SKM-1 treated with dmso at 0.1 percent for 144 hours (cell line): ENCODE data around the gene STRA6.

Source experiments
- DNase-seq: peaks from one replicate; lab custom pipeline; 2025; ENCODE audit not compliant: unreplicated experiment; lab: John Stamatoyannopoulos, UW

STRA6 gene

DNA sequence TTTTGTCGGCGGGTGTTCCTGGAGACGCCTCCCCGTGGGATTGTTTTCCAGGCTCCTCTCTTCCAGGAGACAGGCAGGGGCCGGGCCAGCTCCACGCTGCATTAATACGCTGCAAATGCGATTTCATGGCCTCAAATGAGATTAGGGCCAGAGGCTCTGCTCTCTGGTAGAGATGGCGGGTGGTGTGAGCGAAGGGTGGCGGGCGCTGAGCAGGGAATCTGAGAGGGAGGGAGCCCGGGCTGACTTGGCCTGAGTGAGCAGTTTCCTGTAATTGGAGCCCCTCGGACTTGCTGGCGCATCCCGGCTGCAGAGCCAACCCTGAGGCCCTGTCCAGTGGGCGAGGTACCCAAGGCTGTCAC is 26.1 kb upstream of the STRA6 start:
- no peak for DNase-seq

- DNase-seq = no peak
Measured at GRCh38 chr15:74227968-74228722, 25.6 kb upstream of the STRA6 start.

DNA sequence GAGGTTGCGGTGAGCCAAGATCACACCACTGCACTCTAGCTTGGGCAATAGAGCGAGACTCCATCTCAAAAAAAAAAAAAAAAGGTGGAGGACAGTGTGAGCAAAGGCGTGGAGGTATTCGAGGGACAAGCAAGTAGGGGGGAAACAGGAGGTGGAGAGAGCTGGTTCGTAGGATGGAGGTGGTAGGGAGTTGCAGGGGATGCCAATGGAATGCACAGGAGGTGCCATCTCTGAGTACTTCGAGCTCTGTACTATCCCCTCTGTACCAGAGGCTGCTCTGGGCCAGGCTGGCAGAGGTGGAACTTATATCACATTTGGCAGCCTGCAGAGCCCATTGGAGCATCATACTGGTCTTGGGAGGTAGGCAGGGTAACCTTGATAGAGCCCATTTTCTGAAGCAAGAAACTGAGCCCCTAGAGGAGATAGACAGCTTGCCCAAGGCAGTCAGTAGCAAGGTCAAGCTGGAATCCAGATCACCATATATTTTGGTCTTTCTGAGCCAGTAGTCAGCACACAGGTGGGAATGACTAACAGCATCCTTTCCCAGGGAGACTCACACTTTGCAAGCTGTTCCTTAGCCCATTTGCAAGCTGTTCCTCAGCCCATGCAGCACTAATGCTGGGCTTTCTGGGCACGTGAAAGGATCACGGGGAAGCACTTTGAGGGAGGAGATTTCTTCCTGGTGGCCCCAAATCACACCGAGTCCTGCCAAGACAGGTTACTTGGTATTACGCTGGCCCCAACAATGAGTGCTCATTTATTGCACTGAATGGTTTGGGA is 24.4 kb upstream of the STRA6 start:
- DNase-seq = no peak

DNA sequence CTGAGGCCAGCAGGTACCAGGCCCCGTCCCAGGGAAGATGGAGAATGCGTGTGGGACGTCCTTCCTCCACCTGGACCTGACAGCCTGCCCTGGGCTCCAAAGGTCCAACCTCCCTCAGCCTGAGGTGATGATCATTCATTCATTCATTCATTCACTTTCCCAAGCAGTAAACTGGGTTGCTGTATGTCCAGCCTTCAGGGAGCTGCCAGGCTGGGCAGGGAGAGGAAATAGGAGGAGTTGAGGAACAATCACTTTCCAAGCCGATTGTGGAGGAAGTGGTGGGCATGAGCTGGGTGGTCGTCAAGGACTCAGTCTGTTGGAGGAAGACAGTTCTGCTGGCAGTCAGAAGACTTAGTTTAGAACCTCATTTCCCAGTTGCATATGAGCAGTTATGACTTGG is 23.3 kb upstream of the STRA6 start:
- no peak for DNase-seq

GRCh38 chr15:74222240-74223119 is 19.9 kb upstream of the STRA6 start:
- DNase-seq = no peak

GRCh38 chr15:74221399-74222239 is 19.0 kb upstream of the STRA6 start:
- DNase-seq = no peak

DNA sequence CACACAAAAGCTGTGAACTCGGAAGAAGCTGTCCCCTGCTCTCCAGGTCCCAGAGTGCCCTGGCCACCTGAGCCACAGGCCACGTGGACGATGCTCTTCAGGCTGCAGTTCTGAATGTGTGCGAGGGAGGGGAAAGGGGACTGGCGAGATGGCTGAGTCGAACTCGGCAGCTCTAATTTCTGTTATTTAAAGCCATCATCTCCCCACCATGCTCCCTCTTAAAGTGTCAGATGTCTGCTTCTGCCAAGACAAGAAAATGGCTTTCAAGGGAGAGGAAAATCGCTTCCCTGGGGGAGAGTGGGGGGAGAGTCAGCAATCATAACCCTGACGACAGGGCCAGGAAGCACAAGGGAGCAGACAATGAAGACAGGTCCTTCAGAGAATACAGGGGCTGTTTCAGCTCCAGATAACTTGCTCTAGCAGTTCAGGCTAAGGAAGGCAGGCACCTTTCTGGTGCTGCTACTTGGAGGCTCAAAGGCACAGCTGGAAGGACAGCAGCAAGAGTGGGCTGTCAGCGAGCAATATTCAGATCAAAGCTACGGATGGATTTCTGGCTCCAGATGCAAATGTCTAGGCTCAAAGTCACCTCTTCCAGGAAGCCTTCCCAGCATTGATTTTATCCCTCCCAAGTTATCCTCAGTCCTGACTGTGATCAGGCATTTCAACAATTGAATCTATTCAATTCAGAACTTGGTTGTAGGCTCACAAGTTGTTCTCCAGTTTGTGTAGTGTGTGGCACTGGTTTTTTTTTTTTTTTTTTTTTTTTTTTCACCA is 18.1 kb upstream of the STRA6 start:
- DNase-seq = no peak

GRCh38 chr15:74217907-74218885 is 15.6 kb upstream of the STRA6 start:
- no peak for DNase-seq

GRCh38 chr15:74216949-74217348 is 14.4 kb upstream of the STRA6 start:
- DNase-seq = no peak

DNA sequence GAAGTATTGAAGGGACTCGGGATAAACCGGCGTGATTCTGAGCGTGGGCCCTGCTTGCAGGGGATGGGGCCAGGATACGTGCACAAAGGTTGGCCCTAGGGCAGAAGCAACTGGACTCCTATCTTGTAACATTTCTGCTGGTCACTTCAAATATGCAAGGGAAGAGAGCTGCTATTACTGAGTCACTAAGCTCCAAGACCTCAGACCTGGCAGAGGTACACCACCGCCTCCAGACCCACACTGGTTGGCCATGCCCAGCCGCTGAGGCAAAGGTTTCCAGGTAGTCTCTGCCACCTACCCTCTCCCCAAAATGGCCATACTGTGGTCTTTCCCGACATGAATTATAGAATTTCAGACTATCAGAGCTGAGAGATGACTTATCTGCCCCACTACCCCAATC is 13.4 kb upstream of the STRA6 start:
- no peak for DNase-seq

DNA sequence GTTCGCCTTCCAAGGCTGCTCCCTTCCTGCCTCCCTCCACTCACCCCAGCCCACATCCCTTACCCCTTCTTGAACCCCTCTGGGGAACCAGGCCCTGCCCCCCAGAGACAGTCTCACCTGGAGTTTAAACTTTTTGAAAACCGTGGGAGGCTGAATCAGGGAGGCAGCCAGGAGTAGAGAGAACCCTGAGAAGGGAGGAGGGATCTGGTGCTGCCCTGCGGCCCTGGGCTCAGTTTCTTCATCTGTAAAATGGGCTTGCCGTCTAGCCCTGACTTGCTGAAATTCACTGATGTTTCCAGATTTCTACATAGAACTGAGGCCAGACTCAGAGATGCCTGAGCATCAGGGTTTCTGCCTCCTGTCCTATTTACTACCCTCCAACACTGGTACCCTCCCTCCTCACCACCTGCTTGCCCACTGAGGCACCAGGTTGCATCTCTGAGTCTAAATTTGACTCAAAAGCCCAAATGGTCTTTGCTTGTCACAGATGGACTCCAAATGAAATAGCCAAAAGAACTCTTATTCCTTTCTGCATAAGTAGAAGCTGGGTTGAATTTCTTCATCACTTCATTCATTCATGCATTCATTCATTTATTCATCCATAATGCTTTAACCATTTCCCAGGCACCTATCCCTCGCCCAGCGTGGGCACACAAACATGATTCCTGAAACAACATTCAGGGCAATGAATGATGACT is 11.9 kb upstream of the STRA6 start:
- DNase-seq = no peak

GRCh38 chr15:74213858-74214284 is 11.3 kb upstream of the STRA6 start:
- no peak for DNase-seq

DNA sequence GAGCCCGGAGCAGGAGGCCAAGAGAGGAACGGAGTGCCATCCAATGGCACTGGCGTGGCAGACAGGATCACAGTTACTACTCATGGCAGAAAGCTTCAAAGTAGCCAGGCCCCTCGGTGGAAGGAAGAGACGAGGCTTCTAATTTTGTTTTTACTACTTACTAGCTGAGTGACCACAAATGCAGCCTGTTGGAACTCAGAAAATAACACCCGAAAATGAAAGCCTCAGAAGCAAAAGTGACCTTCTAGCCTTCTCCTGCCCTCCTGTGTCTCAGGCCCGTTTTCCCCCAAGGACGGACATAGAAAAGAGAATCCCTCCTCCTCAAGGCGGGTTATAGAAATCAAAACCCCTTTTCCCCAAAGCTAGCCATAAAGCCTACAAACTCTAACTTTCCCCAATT is 9.9 kb upstream of the STRA6 start:
- DNase-seq = no peak

GRCh38 chr15:74211656-74212055 is 9.1 kb upstream of the STRA6 start:
- DNase-seq = no peak

GRCh38 chr15:74210729-74211128 is 8.1 kb upstream of the STRA6 start:
- DNase-seq = no peak

- no peak for DNase-seq
Measured at GRCh38 chr15:74209997-74210671, 7.5 kb upstream of the STRA6 start.

GRCh38 chr15:74209560-74209958 is 7.0 kb upstream of the STRA6 start:
- no peak for DNase-seq
